Measurements from ENCODE around the gene ZBTB24. TPM values are rescaled to one million over a fixed set of nuclear protein-coding genes. Genes with fewer than 3 reads are reported as not detected.

Gene ZBTB24
- polyA plus RNA-seq, 2 of the 4 experiments (the other 2 are of a cell fraction) = 4.5 to 5.4 TPM

DNA sequence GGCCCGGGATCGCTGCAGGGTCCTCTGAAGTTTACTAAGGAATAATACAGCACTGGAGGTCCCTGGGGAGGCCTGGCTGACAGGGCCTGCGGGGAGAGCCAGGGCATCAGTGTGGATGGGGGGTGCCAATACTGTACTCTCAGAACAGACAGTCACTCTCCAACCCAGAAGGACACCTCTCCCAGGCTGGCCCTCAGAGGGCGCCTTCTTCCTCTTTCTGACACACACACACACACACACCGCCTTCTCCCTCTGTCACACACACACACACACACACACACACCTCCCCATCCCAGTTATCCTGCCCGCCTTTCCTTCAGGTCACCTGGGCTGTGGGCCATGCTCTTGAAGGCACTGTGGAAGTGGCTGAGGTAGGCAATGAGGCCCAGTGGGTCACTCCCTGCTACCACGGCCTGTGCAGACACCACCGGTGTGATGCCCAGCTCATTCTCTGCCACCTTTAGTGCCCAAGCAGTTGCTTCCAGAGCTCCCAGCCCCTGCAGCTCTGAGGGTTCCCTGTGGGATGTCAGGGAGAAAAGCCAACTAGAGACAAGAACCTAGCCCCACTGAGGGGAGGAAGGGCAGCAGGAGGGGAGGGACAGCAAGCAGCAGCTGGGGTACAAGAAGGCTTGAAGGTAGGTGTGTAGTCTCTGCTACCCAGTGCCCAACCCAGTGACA lies 35.0 kb downstream of the ZBTB24 start:
- H3K4me1 ChIP-seq = no peaks in the 10 kb centered on the region
- no peak overlapping the region for H3K27ac ChIP-seq
- H3K4me3 ChIP-seq = no peak overlapping the region
- no peaks in the 10 kb centered on the region for H3K9me3 ChIP-seq
- WGBS (ENCODE audit: missing lambda C conversion rate) = 86% methylated on average over 5 of the region's 8 CpGs
- POLR2A ChIA-PET = no interaction called here
- H3K4me2 ChIP-seq = no peak overlapping the region
- TF ChIP-seq NFE2L2 (conservative IDR thresholded peaks at IDR 0.05; ENCODE audit: low read length) (no peak), ZFP36 (IDR thresholded peaks at IDR 0.05; ENCODE audit: borderline replicate concordance, partially characterized antibody) (peak; percentile 46)
- TF ChIP-seq, protein P1, sequence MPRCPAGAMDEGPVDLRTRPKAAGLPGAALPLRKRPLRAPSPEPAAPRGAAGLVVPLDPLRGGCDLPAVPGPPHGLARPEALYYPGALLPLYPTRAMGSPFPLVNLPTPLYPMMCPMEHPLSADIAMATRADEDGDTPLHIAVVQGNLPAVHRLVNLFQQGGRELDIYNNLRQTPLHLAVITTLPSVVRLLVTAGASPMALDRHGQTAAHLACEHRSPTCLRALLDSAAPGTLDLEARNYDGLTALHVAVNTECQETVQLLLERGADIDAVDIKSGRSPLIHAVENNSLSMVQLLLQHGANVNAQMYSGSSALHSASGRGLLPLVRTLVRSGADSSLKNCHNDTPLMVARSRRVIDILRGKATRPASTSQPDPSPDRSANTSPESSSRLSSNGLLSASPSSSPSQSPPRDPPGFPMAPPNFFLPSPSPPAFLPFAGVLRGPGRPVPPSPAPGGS (IDR thresholded peaks at IDR 0.05) = no peak
- DNase-seq (ENCODE audit: low read depth in 1 of 2, low spot score in 1 of 2) = peak in 1 of 2 experiments; percentile 49
- ATAC-seq = peak; percentile 46 to 62; a peak in 5 of 6 replicates
- no peak for FAIRE-seq
- CTCF ChIA-PET = interaction anchor here (1.4 kb wide), 1 partner anchor 259 kb away, joined by 3 read pairs; no protein-coding TSS in a partner anchor

DNA sequence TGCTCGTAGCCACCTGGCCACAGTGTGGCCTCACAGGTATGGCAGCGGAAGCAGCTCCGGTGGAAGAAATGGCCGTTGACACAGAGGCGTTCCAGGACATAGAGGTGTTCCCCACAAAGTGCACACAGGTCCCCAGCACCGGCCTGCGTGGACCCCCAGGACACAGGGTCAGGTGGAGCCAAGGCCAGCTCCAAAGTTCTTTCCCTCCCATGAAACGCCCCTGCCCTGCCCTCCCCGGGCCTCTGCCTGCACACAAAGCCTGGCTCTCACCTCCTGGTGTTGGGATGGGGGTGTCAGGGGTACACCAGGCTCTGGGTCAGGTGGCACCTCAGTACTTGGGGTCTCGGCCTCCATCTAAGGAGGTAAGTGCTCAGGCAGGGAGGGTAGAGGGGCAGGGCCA lies 35.9 kb downstream of the ZBTB24 start:
- H3K9me3 ChIP-seq = no peaks in the 10 kb centered on the region
- H3K4me2 ChIP-seq = no peak overlapping the region
- ATAC-seq (no peak), DNase-seq (ENCODE audit: low read depth in 1 of 2, low spot score in 1 of 2) (no peak), FAIRE-seq (no peak)
- H3K4me3 ChIP-seq = no peak overlapping the region
- TF ChIP-seq, protein P2, sequence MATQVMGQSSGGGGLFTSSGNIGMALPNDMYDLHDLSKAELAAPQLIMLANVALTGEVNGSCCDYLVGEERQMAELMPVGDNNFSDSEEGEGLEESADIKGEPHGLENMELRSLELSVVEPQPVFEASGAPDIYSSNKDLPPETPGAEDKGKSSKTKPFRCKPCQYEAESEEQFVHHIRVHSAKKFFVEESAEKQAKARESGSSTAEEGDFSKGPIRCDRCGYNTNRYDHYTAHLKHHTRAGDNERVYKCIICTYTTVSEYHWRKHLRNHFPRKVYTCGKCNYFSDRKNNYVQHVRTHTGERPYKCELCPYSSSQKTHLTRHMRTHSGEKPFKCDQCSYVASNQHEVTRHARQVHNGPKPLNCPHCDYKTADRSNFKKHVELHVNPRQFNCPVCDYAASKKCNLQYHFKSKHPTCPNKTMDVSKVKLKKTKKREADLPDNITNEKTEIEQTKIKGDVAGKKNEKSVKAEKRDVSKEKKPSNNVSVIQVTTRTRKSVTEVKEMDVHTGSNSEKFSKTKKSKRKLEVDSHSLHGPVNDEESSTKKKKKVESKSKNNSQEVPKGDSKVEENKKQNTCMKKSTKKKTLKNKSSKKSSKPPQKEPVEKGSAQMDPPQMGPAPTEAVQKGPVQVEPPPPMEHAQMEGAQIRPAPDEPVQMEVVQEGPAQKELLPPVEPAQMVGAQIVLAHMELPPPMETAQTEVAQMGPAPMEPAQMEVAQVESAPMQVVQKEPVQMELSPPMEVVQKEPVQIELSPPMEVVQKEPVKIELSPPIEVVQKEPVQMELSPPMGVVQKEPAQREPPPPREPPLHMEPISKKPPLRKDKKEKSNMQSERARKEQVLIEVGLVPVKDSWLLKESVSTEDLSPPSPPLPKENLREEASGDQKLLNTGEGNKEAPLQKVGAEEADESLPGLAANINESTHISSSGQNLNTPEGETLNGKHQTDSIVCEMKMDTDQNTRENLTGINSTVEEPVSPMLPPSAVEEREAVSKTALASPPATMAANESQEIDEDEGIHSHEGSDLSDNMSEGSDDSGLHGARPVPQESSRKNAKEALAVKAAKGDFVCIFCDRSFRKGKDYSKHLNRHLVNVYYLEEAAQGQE (IDR thresholded peaks at IDR 0.05) = no peak
- no peak for TF ChIP-seq HOXB13 (CRISPR knock-in tag; IDR thresholded peaks at IDR 0.05; ENCODE audit: low read depth)
- POLR2A ChIA-PET = no interaction called here
- CTCF ChIA-PET = interaction anchor here (1.0 to 1.5 kb wide), 2 partner anchors 16 to 259 kb away, joined by 3 to 4 read pairs; no protein-coding TSS in a partner anchor
- WGBS (ENCODE audit: missing lambda C conversion rate) = 100% methylated on average over 1 of the region's 10 CpGs
- H3K27ac ChIP-seq = no peak overlapping the region
- H3K4me1 ChIP-seq = peaks cover under 1% of the 10 kb centered on the region; the same call in 2 of the 3 replicates

DNA sequence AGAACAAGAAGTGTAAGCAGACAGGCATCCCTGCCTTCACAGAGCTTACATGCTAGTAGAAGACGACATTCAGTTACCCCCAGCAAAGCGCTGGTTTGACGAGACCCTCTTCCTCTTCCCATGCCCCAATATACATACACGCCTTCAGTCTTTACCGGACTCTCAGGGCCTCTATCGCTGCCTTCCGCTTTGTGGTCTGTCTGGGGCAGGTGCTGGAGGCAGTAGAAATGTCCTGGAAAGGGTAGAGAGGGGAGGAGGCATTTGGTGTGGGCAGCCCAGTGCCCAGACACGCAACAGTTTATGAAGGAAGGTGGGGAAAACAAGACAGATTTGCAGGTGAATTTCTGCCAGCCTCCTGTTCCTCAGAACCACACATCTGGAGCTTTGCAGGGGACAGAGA lies 36.5 kb downstream of the ZBTB24 start:
- TF ChIP-seq PHF8 (IDR thresholded peaks at IDR 0.05; ENCODE audit: borderline replicate concordance, low read depth) (no peak), HOXB13 (CRISPR knock-in tag; IDR thresholded peaks at IDR 0.05; ENCODE audit: low read depth) (no peak)
- Histone ChIP-seq H3K4me1 (peaks cover 6% of the 10 kb centered on the region), H3K27ac (no peak overlapping the region), H3K4me3 (no peak overlapping the region), H3K9me3 (no peaks in the 10 kb centered on the region), H3K4me2 (no peak overlapping the region)
- DNase-seq (ENCODE audit: low read depth in 1 of 2, low spot score in 1 of 2) (no peak), ATAC-seq (no peak), FAIRE-seq (no peak)
- ChIA-PET CTCF (interaction anchor here (1.0 to 1.5 kb wide), 2 partner anchors 17 to 259 kb away, joined by 3 to 4 read pairs; no protein-coding TSS in a partner anchor), POLR2A (no interaction called here)
- whole genome bisulfite sequencing (ENCODE audit: missing lambda C conversion rate) = 88% methylated on average over 8 of the region's 8 CpGs

DNA sequence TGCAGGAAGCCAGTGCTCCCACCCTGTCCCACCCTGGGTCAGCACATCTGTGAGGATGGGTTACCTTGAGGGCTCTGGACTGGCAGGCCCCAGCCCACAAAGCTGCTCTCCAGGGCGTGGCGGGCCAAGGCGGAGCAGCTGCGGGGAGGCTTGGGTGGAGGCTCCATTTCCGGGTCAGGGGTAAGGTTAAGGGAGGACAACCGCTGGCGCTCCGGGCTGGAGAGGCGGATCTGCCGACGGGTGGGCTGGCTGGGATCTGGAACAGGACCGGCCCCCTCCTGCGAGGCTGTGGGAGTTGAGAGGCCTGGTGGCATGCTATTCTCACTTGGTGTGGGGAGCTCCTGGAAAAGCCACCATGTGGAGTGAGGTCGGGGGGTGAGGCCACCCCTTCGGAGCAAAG lies 36.9 kb downstream of the ZBTB24 start:
- Histone ChIP-seq H3K9me3 (no peaks in the 10 kb centered on the region), H3K4me3 (no peak overlapping the region), H3K4me1 (peaks cover 8% of the 10 kb centered on the region), H3K27ac (no peak overlapping the region), H3K4me2 (no peak overlapping the region)
- ChIA-PET CTCF (interaction anchor here (1.5 to 1.6 kb wide), 2 partner anchors 8 to 258 kb away, joined by 4 to 6 read pairs; no protein-coding TSS in a partner anchor), POLR2A (no interaction called here)
- DNase-seq (ENCODE audit: low read depth in 1 of 2, low spot score in 1 of 2) (no peak), FAIRE-seq (no peak), ATAC-seq (no peak)
- TF ChIP-seq EP300 (IDR thresholded peaks at IDR 0.05) (no peak), HDAC2 (IDR thresholded peaks at IDR 0.05) (no peak), HEYL (CRISPR knock-in tag; IDR thresholded peaks at IDR 0.05) (no peak)
- TF ChIP-seq, protein P3, sequence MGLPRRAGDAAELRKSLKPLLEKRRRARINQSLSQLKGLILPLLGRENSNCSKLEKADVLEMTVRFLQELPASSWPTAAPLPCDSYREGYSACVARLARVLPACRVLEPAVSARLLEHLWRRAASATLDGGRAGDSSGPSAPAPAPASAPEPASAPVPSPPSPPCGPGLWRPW (IDR thresholded peaks at IDR 0.05) = no peak
- 86% methylated on average over 10 of the region's 15 CpGs for WGBS (ENCODE audit: missing lambda C conversion rate)

Measured in A549 (cell line).